SK-N-SH treated with all-trans-retinoic acid at 6 μM for 48 hours (cell line): ENCODE measurements around the gene EEFSEC.

Experiments used
- ARNTL ChIP-seq: fragments of 450-650 bp; formaldehyde crosslinking; IDR thresholded peaks from 2 replicates; pipeline ENCODE4 v1.5.0; 2020; ENCODE audit warnings: low read depth, mild to moderate bottlenecking, moderate library complexity, borderline replicate concordance
- CSDC2 ChIP-seq: fragments of 250-450 bp; sonication (Bioruptor Pico); IDR thresholded peaks from 2 replicates; pipeline ENCODE4 v1.5.0; 2020; ENCODE audit warnings: mild to moderate bottlenecking, moderate library complexity
- CSRNP3 ChIP-seq: fragments of 250-450 bp; sonication (Bioruptor Pico); IDR thresholded peaks from 2 replicates; pipeline ENCODE4 v1.5.1; 2021; ENCODE audit warnings: mild to moderate bottlenecking, moderate library complexity
- ESRRG ChIP-seq: fragments of 250-450 bp; sonication (Bioruptor Pico); IDR thresholded peaks from 2 replicates; pipeline ENCODE4 v1.6.1; 2021; ENCODE audit warnings: mild to moderate bottlenecking
- OSR1 ChIP-seq: fragments of 250-450 bp; sonication (Bioruptor Pico); IDR thresholded peaks from 2 replicates; pipeline ENCODE4 v1.8.0; 2022; ENCODE audit warnings: moderate library complexity, mild to moderate bottlenecking, inconsistent platforms
- RARB ChIP-seq: fragments of 250-450 bp; sonication (Bioruptor Pico); IDR thresholded peaks from 2 replicates; pipeline ENCODE4 v1.8.0; 2021; ENCODE audit warnings: mild to moderate bottlenecking, moderate library complexity
- SNAI2 ChIP-seq: fragments of 250-450 bp; sonication (Bioruptor Pico); IDR thresholded peaks from 2 replicates; pipeline ENCODE4 v1.5.0; 2020; ENCODE audit warnings: mild to moderate bottlenecking, moderate library complexity
- TOX ChIP-seq: fragments of 250-450 bp; sonication (Bioruptor Pico); IDR thresholded peaks from 2 replicates; pipeline ENCODE4 v1.8.0; 2021; ENCODE audit warnings: mild to moderate bottlenecking, moderate library complexity, borderline replicate concordance
- ZFP30 ChIP-seq: fragments of 450-650 bp; formaldehyde crosslinking; IDR thresholded peaks from 2 replicates; pipeline ENCODE4 v1.5.0; 2022; ENCODE audit warnings: mild to moderate bottlenecking, moderate library complexity
- ZNF70 ChIP-seq: fragments of 450-650 bp; formaldehyde crosslinking; IDR thresholded peaks from 2 replicates; pipeline ENCODE4 v1.5.0; 2020; ENCODE audit warnings: mild to moderate bottlenecking, moderate library complexity
- ZNF8 ChIP-seq: fragments of 450-650 bp; formaldehyde crosslinking; IDR thresholded peaks from 2 replicates; pipeline ENCODE4 v1.5.0; 2020; ENCODE audit warnings: mild to moderate bottlenecking, moderate library complexity
- TF ChIP-seq, protein P1 (sequence below): fragments of 250-450 bp; sonication (Bioruptor Pico); IDR thresholded peaks from 2 replicates; pipeline ENCODE4 v1.8.0; 2020; ENCODE audit warnings: mild to moderate bottlenecking, moderate library complexity, borderline replicate concordance

DNA sequence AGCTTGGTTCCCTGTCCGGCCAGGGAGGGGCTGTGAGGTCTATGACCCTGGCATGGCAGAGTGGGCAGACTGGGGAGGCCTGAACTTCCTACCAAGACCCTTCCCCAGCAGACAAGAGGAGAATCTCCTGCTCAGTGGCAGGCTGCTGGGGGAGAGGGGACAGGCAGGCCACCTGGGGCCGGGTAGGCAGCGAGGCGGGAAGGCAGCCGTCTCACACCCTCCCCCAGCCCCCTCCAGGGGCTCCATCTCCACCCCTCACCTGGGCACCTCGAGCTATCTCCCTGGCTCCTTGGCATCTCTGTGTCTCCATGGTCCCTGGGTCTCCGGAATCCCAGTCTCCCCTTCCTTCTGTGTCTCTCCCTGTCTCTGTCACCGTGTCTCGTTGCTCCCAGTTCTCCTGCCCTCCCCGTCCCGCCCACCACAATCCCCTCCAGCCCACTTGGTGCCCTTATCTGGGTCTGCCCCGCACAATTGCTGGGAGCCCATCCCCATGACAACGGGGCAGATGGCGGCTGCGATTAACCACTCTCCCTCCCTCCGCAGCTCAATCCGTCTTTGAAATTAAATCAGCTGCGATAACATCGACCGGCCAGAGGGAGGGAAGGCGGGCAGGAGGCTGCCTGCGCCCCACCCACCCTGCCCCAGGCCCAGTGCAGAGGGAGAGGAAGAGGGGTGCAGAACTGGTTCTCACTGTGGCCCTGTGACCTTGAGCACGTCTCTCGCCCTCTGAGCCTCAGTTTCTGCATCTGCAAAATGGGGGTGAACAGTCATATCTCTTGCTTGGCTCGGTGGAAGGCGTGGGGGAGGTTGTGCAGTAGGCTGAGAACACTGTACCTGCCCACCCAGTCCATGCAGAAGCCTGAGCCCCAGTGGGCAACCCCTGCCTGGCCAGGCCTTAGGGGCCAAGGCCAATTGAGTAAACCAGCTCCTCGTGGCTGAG is 303.8 kb downstream of the EEFSEC start:
- TF ChIP-seq ZFP30 (CRISPR knock-in tag) (no peak), ZNF70 (peak; percentile 82; the same call in 1 of the 2 replicates), ARNTL (no peak), CSRNP3 (CRISPR knock-in tag) (no peak), CSDC2 (CRISPR knock-in tag) (no peak), ESRRG (CRISPR knock-in tag) (peak; percentile 85; the same call in 1 of the 2 replicates), TOX (CRISPR knock-in tag) (no peak), ZNF8 (CRISPR knock-in tag) (no peak), OSR1 (CRISPR knock-in tag) (no peak), RARB (CRISPR knock-in tag) (no peak), SNAI2 (CRISPR knock-in tag) (no peak)
- TF ChIP-seq, protein P1, sequence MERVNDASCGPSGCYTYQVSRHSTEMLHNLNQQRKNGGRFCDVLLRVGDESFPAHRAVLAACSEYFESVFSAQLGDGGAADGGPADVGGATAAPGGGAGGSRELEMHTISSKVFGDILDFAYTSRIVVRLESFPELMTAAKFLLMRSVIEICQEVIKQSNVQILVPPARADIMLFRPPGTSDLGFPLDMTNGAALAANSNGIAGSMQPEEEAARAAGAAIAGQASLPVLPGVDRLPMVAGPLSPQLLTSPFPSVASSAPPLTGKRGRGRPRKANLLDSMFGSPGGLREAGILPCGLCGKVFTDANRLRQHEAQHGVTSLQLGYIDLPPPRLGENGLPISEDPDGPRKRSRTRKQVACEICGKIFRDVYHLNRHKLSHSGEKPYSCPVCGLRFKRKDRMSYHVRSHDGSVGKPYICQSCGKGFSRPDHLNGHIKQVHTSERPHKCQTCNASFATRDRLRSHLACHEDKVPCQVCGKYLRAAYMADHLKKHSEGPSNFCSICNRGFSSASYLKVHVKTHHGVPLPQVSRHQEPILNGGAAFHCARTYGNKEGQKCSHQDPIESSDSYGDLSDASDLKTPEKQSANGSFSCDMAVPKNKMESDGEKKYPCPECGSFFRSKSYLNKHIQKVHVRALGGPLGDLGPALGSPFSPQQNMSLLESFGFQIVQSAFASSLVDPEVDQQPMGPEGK, result no peak
